SIG-M5 treated with dmso at 0.1 percent for 504 hours (cell line): ENCODE data around the gene DRD3.

Source experiments
- DNase-seq: peaks from one replicate; lab custom pipeline; 2025; ENCODE audit not compliant: unreplicated experiment; lab: John Stamatoyannopoulos, UW

Gene DRD3

GRCh38 chr3:114122027-114122709 lies 56.7 kb downstream of the DRD3 start:
- no peak for DNase-seq

GRCh38 chr3:114120211-114120610 lies 58.6 kb downstream of the DRD3 start:
- no peak for DNase-seq

- DNase-seq, result no peak
Measured at GRCh38 chr3:114119776-114120175, 59.1 kb downstream of the DRD3 start.

GRCh38 chr3:114115143-114115542 lies 63.7 kb downstream of the DRD3 start:
- DNase-seq, result no peak

- DNase-seq, result no peak
Measured at GRCh38 chr3:114114719-114115118, 64.1 kb downstream of the DRD3 start.

GRCh38 chr3:114112696-114113095 lies 66.2 kb downstream of the DRD3 start:
- no peak for DNase-seq

- peak; percentile 94 for DNase-seq
Measured at GRCh38 chr3:114111060-114111770, 67.6 kb downstream of the DRD3 start.

- no peak for DNase-seq
Measured at GRCh38 chr3:114110439-114110838, 68.4 kb downstream of the DRD3 start.

GRCh38 chr3:114108137-114108536 lies 70.7 kb downstream of the DRD3 start:
- DNase-seq, result no peak

- no peak for DNase-seq
Measured at GRCh38 chr3:114104414-114104813, 74.4 kb downstream of the DRD3 start.

GRCh38 chr3:114103858-114104257 lies 75.0 kb downstream of the DRD3 start:
- DNase-seq, result no peak

- DNase-seq, result no peak
Measured at GRCh38 chr3:114103181-114103580, 75.7 kb downstream of the DRD3 start.

GRCh38 chr3:114101101-114101500 lies 77.8 kb downstream of the DRD3 start:
- DNase-seq, result no peak

- DNase-seq, result no peak
Measured at GRCh38 chr3:114095796-114096195, 83.1 kb downstream of the DRD3 start.

GRCh38 chr3:114093596-114093995 lies 85.3 kb downstream of the DRD3 start:
- peak; percentile 16 for DNase-seq

- no peak for DNase-seq
Measured at GRCh38 chr3:114093016-114093380, 85.9 kb downstream of the DRD3 start.

GRCh38 chr3:114092151-114093015 lies 86.5 kb downstream of the DRD3 start:
- DNase-seq, result peak; percentile 91

GRCh38 chr3:114089675-114090074 lies 89.2 kb downstream of the DRD3 start:
- no peak for DNase-seq

- DNase-seq, result no peak
Measured at GRCh38 chr3:114086356-114086755, 92.5 kb downstream of the DRD3 start.

- no peak for DNase-seq
Measured at GRCh38 chr3:114083112-114083511, 95.7 kb downstream of the DRD3 start.

GRCh38 chr3:114081037-114081436 lies 97.8 kb downstream of the DRD3 start:
- DNase-seq, result no peak

GRCh38 chr3:114080201-114080600 lies 98.7 kb downstream of the DRD3 start:
- no peak for DNase-seq
